HTR-8/SVneo (cell line): ENCODE results near the gene CDC34.

Experiments
- DNase-seq: peaks from one replicate; pipeline ENCODE4 v3.0.0; 2011; ENCODE audit warnings: low spot score, mixed read lengths; ENCODE audit not compliant: insufficient read length
- FAIRE-seq: peaks from 2 replicates; lab custom pipeline; 2011; peaks lifted over from hg19 to GRCh38; lab: Jason Lieb, UNC

CDC34 gene

GRCh38 chr19:538641-539428 is 7.3 kb downstream of the CDC34 start:
- no peak for FAIRE-seq

GRCh38 chr19:539429-540030 is 8.0 kb downstream of the CDC34 start:
- no peak for FAIRE-seq
- DNase-seq, result no peak

More at GRCh38 chr19:538641-539428, 7.3 kb downstream of the CDC34 start:
- no peak for DNase-seq

- no peak for FAIRE-seq
Measured at GRCh38 chr19:540867-541637, 9.5 kb downstream of the CDC34 start.

GRCh38 chr19:541699-542098 is 10.1 kb downstream of the CDC34 start:
- no peak for FAIRE-seq

More at GRCh38 chr19:540867-541637, 9.5 kb downstream of the CDC34 start:
- no peak for DNase-seq

GRCh38 chr19:542173-542866 is 10.8 kb downstream of the CDC34 start:
- no peak for DNase-seq
- FAIRE-seq, result no peak

More at GRCh38 chr19:541699-542098, 10.1 kb downstream of the CDC34 start:
- DNase-seq, result no peak

- DNase-seq, result no peak
- FAIRE-seq, result no peak
Measured at GRCh38 chr19:543910-544608, 12.5 kb downstream of the CDC34 start, which contains the start of gene GZMM. Gene GZMM, plus strand, starts transcription at chr19:544053. Its CDS starts 19 bp downstream, at chr19:544072.

GRCh38 chr19:547117-547516 is 15.6 kb downstream of the CDC34 start:
- no peak for FAIRE-seq

GRCh38 chr19:547836-548720 is 16.5 kb downstream of the CDC34 start:
- no peak for FAIRE-seq
- no peak for DNase-seq

More at GRCh38 chr19:547117-547516, 15.6 kb downstream of the CDC34 start:
- DNase-seq, result no peak

- DNase-seq (no peak), FAIRE-seq (no peak)
Measured at GRCh38 chr19:548886-549830, 17.6 kb downstream of the CDC34 start.

GRCh38 chr19:554817-555216 is 23.3 kb downstream of the CDC34 start:
- FAIRE-seq, result no peak

GRCh38 chr19:555474-555808 is 23.9 kb downstream of the CDC34 start:
- FAIRE-seq, result no peak
- DNase-seq, result no peak

More at GRCh38 chr19:554817-555216, 23.3 kb downstream of the CDC34 start:
- DNase-seq, result no peak

GRCh38 chr19:556611-557382 is 25.2 kb downstream of the CDC34 start:
- FAIRE-seq, result no peak

GRCh38 chr19:558770-559439 is 27.3 kb downstream of the CDC34 start:
- DNase-seq (no peak), FAIRE-seq (no peak)

More at GRCh38 chr19:556611-557382, 25.2 kb downstream of the CDC34 start:
- DNase-seq, result no peak

- FAIRE-seq, result no peak
- DNase-seq, result no peak
Measured at GRCh38 chr19:560121-560520, 28.6 kb downstream of the CDC34 start.

- FAIRE-seq (no peak), DNase-seq (no peak)
Measured at GRCh38 chr19:566403-566802, 34.8 kb downstream of the CDC34 start.

- no peak for DNase-seq
- no peak for FAIRE-seq
Measured at GRCh38 chr19:566844-567243, 35.3 kb downstream of the CDC34 start.
